ENCODE results near the gene OPCML.

OPCML gene

DNA sequence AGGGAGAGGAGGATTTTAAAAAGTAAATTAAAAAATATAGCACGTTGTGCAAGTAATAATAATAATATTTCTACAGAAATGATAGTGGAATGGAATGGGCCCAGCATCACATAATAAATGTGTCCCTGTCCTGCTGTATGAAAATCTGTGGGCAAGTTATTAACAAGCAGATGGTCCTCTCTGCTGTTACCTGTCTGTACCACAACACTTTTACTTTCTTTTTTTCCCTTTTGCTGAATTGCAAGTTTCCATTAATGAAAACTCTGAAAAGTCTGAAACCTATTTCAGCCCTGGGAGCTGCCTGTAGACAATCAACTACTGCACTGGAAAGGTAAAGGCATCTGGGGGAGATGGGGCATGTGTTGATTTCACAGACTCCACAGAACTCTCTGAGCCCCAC, 937.1 kb downstream of the OPCML start:
- TF ChIP-seq, protein P1, sequence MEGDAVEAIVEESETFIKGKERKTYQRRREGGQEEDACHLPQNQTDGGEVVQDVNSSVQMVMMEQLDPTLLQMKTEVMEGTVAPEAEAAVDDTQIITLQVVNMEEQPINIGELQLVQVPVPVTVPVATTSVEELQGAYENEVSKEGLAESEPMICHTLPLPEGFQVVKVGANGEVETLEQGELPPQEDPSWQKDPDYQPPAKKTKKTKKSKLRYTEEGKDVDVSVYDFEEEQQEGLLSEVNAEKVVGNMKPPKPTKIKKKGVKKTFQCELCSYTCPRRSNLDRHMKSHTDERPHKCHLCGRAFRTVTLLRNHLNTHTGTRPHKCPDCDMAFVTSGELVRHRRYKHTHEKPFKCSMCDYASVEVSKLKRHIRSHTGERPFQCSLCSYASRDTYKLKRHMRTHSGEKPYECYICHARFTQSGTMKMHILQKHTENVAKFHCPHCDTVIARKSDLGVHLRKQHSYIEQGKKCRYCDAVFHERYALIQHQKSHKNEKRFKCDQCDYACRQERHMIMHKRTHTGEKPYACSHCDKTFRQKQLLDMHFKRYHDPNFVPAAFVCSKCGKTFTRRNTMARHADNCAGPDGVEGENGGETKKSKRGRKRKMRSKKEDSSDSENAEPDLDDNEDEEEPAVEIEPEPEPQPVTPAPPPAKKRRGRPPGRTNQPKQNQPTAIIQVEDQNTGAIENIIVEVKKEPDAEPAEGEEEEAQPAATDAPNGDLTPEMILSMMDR (IDR thresholded peaks at IDR 0.05), result no peak

DNA sequence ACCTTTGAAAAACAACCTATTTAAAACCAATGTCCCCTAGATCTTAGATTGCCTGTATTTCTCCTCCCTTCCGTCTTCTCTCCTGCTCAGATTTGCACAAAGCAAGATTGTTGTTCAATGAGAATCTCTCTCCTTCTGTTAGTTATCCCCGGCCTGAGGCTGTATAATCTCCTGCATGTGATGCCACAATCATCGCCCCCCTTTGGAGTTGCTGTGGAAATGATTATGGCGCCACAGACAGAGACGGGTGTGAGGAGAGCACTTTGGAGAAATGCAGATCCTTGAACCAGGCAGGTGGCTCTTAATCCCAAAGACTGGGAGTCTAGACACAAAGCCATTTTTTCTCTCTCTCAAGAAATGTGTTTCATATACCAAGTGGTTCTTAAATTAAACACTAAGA, 941.3 kb downstream of the OPCML start:
- TF ChIP-seq, protein P1 (IDR thresholded peaks at IDR 0.05), result no peak

DNA sequence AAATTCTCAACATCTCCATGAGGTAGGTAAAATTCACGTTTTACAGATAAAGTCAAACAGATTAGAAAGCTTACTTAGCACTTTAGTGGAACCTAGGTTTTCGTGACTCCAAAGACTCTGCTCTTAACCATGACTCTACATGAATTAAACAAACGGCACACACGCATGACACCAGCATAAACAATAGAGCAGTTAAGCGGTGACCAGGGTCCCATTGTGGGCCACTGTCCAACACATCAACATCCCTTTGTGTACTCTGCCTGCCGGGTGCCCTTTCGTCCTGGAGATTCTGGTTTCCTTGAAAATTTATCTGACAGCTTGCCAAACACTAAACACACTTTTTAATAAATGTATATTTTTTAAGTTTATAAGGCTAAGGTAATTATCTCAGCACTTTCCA, 941.7 kb downstream of the OPCML start:
- TF ChIP-seq, protein P1 (IDR thresholded peaks at IDR 0.05), result no peak

DNA sequence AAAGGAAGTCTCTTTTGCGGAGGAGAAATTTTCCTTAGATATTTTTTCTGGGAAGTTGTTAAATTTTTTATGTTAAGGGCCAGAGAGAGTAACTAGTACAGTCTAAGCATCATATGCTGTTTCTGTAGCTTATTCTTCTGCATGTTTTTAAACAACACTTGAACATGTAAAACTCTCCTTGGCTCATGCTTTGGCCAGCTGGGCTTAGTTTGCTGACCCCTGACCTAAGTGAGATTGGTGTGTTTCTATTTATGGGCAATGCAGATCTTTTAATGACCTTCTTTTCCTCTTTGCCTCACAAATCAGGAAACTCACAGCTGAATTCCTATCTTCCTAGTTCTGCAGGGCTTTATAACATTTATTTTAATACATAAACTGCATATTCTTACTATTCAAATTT, 942.5 kb downstream of the OPCML start:
- TF ChIP-seq, protein P1 (IDR thresholded peaks at IDR 0.05), result no peak

DNA sequence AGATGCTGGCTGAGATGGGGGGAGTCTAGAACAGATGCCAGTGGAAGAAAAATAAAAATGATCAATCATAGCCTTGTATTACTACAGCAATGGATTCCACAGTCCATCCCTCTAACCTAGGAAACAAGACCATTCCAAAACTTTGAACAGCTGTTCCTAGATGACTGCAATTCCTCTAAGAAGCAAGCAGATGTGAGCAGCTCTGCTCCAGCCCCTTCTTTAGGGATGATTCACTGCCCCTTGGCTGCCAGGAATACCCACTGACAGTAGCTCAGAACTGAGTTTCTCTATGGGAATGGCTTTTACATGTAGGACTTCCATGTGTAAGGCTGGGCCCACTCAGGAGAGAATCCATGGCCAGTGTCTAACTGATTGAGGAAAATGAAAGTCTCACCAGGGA, 943.9 kb downstream of the OPCML start:
- TF ChIP-seq, protein P1 (IDR thresholded peaks at IDR 0.05), result no peak

DNA sequence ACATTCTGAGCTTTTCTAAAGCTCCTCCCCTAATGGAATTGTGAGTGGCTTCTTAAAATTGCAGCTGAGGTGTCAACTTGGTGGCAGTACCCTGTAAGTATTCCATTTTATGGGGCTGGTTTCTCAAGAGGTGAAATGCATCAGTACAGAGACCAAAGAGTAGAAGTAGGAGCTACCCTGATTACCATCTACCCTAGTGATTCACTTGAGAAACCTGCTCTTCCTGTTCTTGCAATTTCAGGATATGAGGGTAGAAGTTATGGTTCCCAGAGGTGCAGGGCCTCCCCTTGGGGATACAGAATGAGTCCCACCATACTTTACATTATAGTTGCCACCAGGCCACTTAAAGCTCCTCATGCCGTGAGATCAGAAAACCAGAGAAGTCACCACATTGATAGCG, 944.6 kb downstream of the OPCML start:
- TF ChIP-seq, protein P1 (IDR thresholded peaks at IDR 0.05), result no peak

DNA sequence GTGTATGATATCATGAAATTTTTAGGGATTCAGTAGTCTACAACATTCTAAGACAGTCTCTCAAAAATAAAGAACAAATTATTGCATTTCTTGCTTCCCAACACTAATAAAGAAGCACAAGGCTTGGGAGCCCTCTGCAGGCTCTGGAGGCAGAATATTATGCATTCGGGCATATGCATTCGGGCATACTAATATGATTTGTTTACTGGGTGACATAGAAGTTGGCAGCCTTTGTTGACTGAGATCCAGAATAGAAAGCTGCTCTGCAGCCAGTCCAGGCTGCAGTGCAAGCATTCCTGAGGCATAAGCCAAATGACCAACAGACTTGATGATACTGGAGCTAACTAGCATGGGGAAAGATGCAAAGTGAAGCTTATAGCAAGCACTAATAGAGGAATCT, 945.5 kb downstream of the OPCML start:
- TF ChIP-seq, protein P1 (IDR thresholded peaks at IDR 0.05), result no peak

DNA sequence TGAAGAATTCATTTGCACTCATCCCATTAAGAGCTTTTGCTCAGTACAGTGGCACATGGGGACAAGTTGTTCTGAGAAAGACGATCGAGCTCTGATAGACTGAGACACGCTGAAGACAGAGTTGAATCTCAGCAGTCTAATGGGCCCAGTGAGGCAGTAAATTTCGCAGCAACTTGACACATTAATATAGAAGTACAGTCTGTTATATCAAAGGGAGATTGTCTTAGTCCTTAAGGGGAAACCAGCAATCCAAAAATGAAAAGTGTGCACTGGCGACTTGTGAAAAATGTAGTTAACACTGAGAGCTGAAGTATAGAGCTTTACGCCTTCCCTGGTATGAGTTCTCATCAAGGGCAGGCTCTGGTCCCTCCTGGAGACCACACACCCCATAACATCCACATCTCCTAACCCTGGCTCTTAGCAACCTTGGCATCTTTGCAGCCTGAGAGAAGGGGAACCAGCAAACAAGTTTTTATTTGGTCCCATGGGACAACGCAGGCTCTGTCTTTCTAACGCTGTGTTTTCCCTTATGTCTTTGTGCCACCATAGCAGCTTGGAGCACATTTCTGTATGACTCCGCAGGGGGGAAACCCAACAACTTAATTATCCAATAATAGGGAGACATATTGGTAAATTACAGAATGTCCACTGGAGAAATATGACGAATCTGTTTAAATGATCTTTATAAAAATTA, 952.5 kb downstream of the OPCML start:
- TF ChIP-seq, protein P1 (IDR thresholded peaks at IDR 0.05), result no peak
